K562 (cell line): Measurements from ENCODE around the gene NR1H2. TPM values are rescaled to one million over a fixed set of nuclear protein-coding genes. Genes with fewer than 3 reads are reported as not detected.

Experiments
- ATAC-seq: fragments of 200-7000 bp; cut with Tn5 transposase; 3 replicates; pipeline ENCODE4 v1.9.1; 2020; ENCODE audit warnings: moderate library complexity
- BruUV-seq: library from RNA; stranded (reverse); fragments of 400-500 nt; replicated peaks from 2 replicates; lab custom pipeline; 2021; lab: Mats Ljungman, UMichigan
- CTCF ChIA-PET: fragments of 300-600 bp; formaldehyde crosslinking; extraction: SDS; loops from one replicate; lab custom pipeline; 2021; ENCODE audit warnings: low intra/inter-chr PET ratio; lab: Yijun Ruan, JAX
- POLR2A ChIA-PET: fragments of 300-600, 350-650 bp; sonication (Branson Sonifier 250); formaldehyde crosslinking; extraction: SDS; loops from one replicate; lab custom pipeline; 2021; ENCODE audit warnings: antibody characterized with exemption, inconsistent platforms; lab: Yijun Ruan, JAX
- DNase-seq, 4 experiments: peaks; one replicate each; pipeline versions ENCODE4 v3.0.0 to v3.0.0-alpha.2; 2011 to 2018; ENCODE audit warnings: low spot score in 3 of 4, mixed read lengths in 3 of 4; ENCODE audit errors: extremely low read depth in 1 of 4
- FAIRE-seq: peaks from 2 replicates; lab custom pipeline; 2011; peaks lifted over from hg19 to GRCh38; lab: Jason Lieb, UNC
- H2AFZ ChIP-seq: 2 replicates; pipeline ENCODE4 v1.6.0; 2011; ENCODE audit warnings: low read depth, low read length, control low read depth, inconsistent platforms
- H3K27ac ChIP-seq: fragments of 200-600 bp; 3 replicates; pipeline ENCODE4 v1.8.0; 2011; ENCODE audit warnings: low read depth, mild to moderate bottlenecking, control low read depth, inconsistent platforms, low read length, moderate library complexity, mixed read lengths; ENCODE audit errors: extremely low read depth
- H3K27me3 ChIP-seq, 2 experiments: fragments of 300-600 bp in 1 of 2; 2 replicates in 1 of 2; 3 replicates in 1 of 2; pipeline versions ENCODE4 v1.6.0 to v1.8.0; 2011; ENCODE audit warnings: inconsistent platforms in 2 of 2, low read length in 2 of 2, mild to moderate bottlenecking in 1 of 2, mixed read lengths in 1 of 2, moderate library complexity in 1 of 2; ENCODE audit not compliant: control insufficient read depth in 2 of 2, insufficient read depth in 2 of 2
- H3K36me3 ChIP-seq: fragments of 300-600 bp; 3 replicates; pipeline ENCODE4 v1.8.0; 2011; ENCODE audit warnings: mild to moderate bottlenecking, low read length, inconsistent platforms; ENCODE audit not compliant: control insufficient read depth, insufficient read depth
- H3K4me1 ChIP-seq, 2 experiments: fragments of 200-600 bp in 1 of 2; replicated peaks in 1 of 2; 2 replicates in 1 of 2; 3 replicates in 1 of 2; pipeline versions ENCODE4 v1.5.1 to v1.8.0; 2011; ENCODE audit warnings: inconsistent platforms in 2 of 2, low read length in 2 of 2, mild to moderate bottlenecking in 1 of 2, mixed read lengths in 1 of 2, moderate library complexity in 1 of 2; ENCODE audit not compliant: control insufficient read depth in 2 of 2, insufficient read depth in 2 of 2
- H3K4me2 ChIP-seq: 2 replicates; pipeline ENCODE4 v1.6.1; 2011; ENCODE audit warnings: low read length, control low read depth, inconsistent platforms, mixed read lengths; ENCODE audit not compliant: insufficient read depth
- H3K4me3 ChIP-seq: fragments of 200-600 bp; sonication (generic), shearing (Covaris generic); 2 replicates; pipeline ENCODE4 v1.5.1; 2016; ENCODE audit warnings: control low read depth, inconsistent platforms
- H3K79me2 ChIP-seq: fragments of 200-600 bp; 3 replicates; pipeline ENCODE4 v1.8.0; 2011; ENCODE audit warnings: low read length, inconsistent platforms; ENCODE audit not compliant: control insufficient read depth, insufficient read depth
- H3K9ac ChIP-seq, 2 experiments: 2 replicates each; pipeline versions ENCODE4 v1.6.0 to v1.6.1; 2011; ENCODE audit warnings: low read depth in 2 of 2, low read length in 2 of 2, control low read depth in 1 of 2, inconsistent platforms in 1 of 2, mild to moderate bottlenecking in 1 of 2, mixed read lengths in 1 of 2; ENCODE audit not compliant: insufficient read depth in 1 of 2
- H3K9me1 ChIP-seq: one replicate; pipeline ENCODE4 v1.6.0; 2011; ENCODE audit warnings: inconsistent platforms, mild to moderate bottlenecking, low read length, moderate library complexity; ENCODE audit not compliant: control insufficient read depth, insufficient read depth
- H3K9me3 ChIP-seq: replicated peaks from 2 replicates; pipeline ENCODE4 v1.5.1; 2011; ENCODE audit warnings: low read depth, low read length, inconsistent platforms; ENCODE audit not compliant: control insufficient read depth, insufficient read depth
- H4K20me1 ChIP-seq: replicated peaks from 2 replicates; pipeline ENCODE4 v1.6.1; 2011; ENCODE audit warnings: low read length, inconsistent platforms, mixed read lengths; ENCODE audit not compliant: control insufficient read depth, insufficient read depth
- ARID2 ChIP-seq: fragments of 450-650 bp; IDR thresholded peaks from 2 replicates; pipeline ENCODE4 v1.6.1; 2017; ENCODE audit warnings: antibody characterized with exemption, mild to moderate bottlenecking
- MAX ChIP-seq: sonication (generic); formaldehyde crosslinking; IDR thresholded peaks from 2 replicates; pipeline ENCODE4 v1.9.0; 2022; ENCODE audit warnings: mild to moderate bottlenecking, missing genetic modification reagents
- MNT ChIP-seq, 2 experiments: fragments of 450-650 bp; conservative IDR thresholded peaks; 2 replicates each; pipeline ENCODE4 v1.6.1; 2017; ENCODE audit warnings: mild to moderate bottlenecking in 2 of 2, moderate library complexity in 2 of 2
- PKNOX1 ChIP-seq: fragments of 450-650 bp; IDR thresholded peaks from 2 replicates; pipeline ENCODE4 v1.6.1; 2016
- POLR2G ChIP-seq: fragments of 200-400 bp; formaldehyde crosslinking; IDR thresholded peaks from 2 replicates; pipeline ENCODE4 v1.6.1; 2017; ENCODE audit warnings: low read depth, mild to moderate bottlenecking, antibody characterized with exemption, low read length, moderate library complexity
- RBFOX2 ChIP-seq: fragments of 200-400 bp; formaldehyde crosslinking; IDR thresholded peaks from 2 replicates; pipeline ENCODE4 v1.6.1; 2017; ENCODE audit warnings: low read depth, mild to moderate bottlenecking, low read length, moderate library complexity
- RBM22 ChIP-seq: fragments of 200-400 bp; formaldehyde crosslinking; IDR thresholded peaks from 2 replicates; pipeline ENCODE4 v1.6.1; 2018; ENCODE audit warnings: low read length, low read depth; ENCODE audit not compliant: poor library complexity, severe bottlenecking
- YBX1 ChIP-seq: fragments of 450-650 bp; IDR thresholded peaks from 2 replicates; pipeline ENCODE4 v1.7.1; 2016; ENCODE audit warnings: mild to moderate bottlenecking
- ZBTB33 ChIP-seq: sonication (generic); formaldehyde crosslinking; IDR thresholded peaks from 2 replicates; pipeline ENCODE4 v1.8.1; 2023; ENCODE audit warnings: mild to moderate bottlenecking, missing genetic modification reagents
- ZNF511 ChIP-seq: sonication (generic); formaldehyde crosslinking; IDR thresholded peaks from 2 replicates; pipeline ENCODE4 v1.8.0; 2022; ENCODE audit warnings: mild to moderate bottlenecking, missing genetic modification reagents
- WGBS: fragments of 100-300 bp; shearing (Covaris generic); methylation state at CpG from one replicate; pipeline ENCODE4 v1.1.6; 2016; ENCODE audit warnings: low coverage, mixed read lengths; ENCODE audit not compliant: insufficient coverage; ENCODE audit errors: missing lambda C conversion rate; 5-methylcytosine and 5-hydroxymethylcytosine counted together
- in situ Hi-C: fragments of 300-500 bp; cut with MboI; formaldehyde crosslinking; loops from 4 replicates; pipeline ENCODE4 v1.15.0; 2018; ENCODE audit warnings: inconsistent platforms, mixed read lengths
- intact Hi-C: fragments of 100-400 bp; cut with micrococcal nuclease; formaldehyde crosslinking; loops from 2 replicates; pipeline ENCODE4 v1.14.2; 2022
- polyA plus RNA-seq, 8 experiments: library from polyadenylated mRNA; depleted of rRNA in 4 of 8; stranded (reverse) in 5 of 8; unstranded in 3 of 8; fragments of >200 nt; fragmentation: Nextera tagmentation in 2 of 8; fragmentation: Illumina TruSeq in 1 of 8; extraction: Ambion mirVana in 2 of 8; extraction: Trizol in 1 of 8; gene quantifications; 2 replicates each; pipeline versions ENCODE4 v1.2.1 to v1.2.3, GENCODE V29; 2011 to 2014; ENCODE audit warnings: inconsistent platforms in 1 of 8, missing spikeins in 1 of 8
- total RNA-seq, 7 experiments: library from RNA; depleted of rRNA in 6 of 7; stranded (reverse); fragments of >200 nt in 6 of 7; fragmentation: Illumina TruSeq in 2 of 7; extraction: Trizol in 2 of 7; gene quantifications; 2 replicates each; pipeline versions ENCODE4 v1.2.1 to v1.2.3, GENCODE V29; 2011 to 2021; ENCODE audit warnings: low replicate concordance in 1 of 7

NR1H2 gene
- total and polyA plus RNA-seq, 9 of the 15 experiments (the other 6 are each of a cell fraction or from before 2014, with no cell fraction given), result 0.11 to 73.8 (median 24.0) TPM

- TF ChIP-seq MNT (conservative IDR thresholded peaks at IDR 0.05) (peak in 1 of 2 experiments; percentile 63; a peak in 1 of 4 replicates), PKNOX1 (peak; percentile 11; the same call in 1 of the 2 replicates), YBX1 (no peak)
- TF ChIP-seq, all 486 proteins: peak for 26
Measured at GRCh38 chr19:50377517-50377916, 1.3 kb downstream of the NR1H2 start (continued).

GRCh38 chr19:50378169-50378862 lies 2.1 kb downstream of the NR1H2 start:
- Histone ChIP-seq H3K36me3 (peaks cover 59% of the 10 kb centered on the region; the same call in 2 of the 3 replicates), H3K27me3 (no peaks in the 10 kb centered on the region), H3K9ac (peak overlapping the region; percentile 69 to 86), H3K4me2 (peak overlapping the region; percentile 86), H2AFZ (no peak overlapping the region), H3K9me1 (no peaks in the 10 kb centered on the region), H3K27ac (peak overlapping the region; percentile 77; the same call in 2 of the 3 replicates), H3K9me3 (no peaks in the 10 kb centered on the region), H3K4me3 (peak overlapping the region; percentile 43; the same call in 1 of the 2 replicates), H3K4me1 (peaks cover 24 to 62% of the 10 kb centered on the region in 2 experiments), H3K79me2 (peaks cover 29% of the 10 kb centered on the region)
- WGBS, result 90% methylated on average over 33 of the region's 36 CpGs
- in situ Hi-C loops (no loop called here), intact Hi-C loops (loop anchor here (5.0 kb wide), 1 partner anchor 279 kb away; no protein-coding TSS in a partner anchor)
- ChIA-PET CTCF (no interaction called here), POLR2A (interaction anchor here (0.6 to 1.1 kb wide), 3 partner anchors 41 to 72 kb away, joined by 3 to 4 read pairs (median 3); partner anchors contain the start of gene KCNC3)
- DNase-seq (peak in 1 of 4 experiments; percentile 9), FAIRE-seq (no peak), ATAC-seq (no peak)
- no peak for TF ChIP-seq ARID2
- TF ChIP-seq RBFOX2, result peak; percentile 74
- 0 out of 2 replicates have a peak, but pooled peaks have one; percentile 22 for TF ChIP-seq ZNF511 (CRISPR knock-in tag)
- peak; percentile 88 for TF ChIP-seq ZBTB33 (CRISPR knock-in tag)
- peak; percentile 49 for TF ChIP-seq POLR2G
- no peak for TF ChIP-seq RBM22
- TF ChIP-seq MAX, result peak; percentile 33; the same call in 1 of the 2 replicates
- TF ChIP-seq, all 486 proteins: peak for 5
- H4K20me1 ChIP-seq, result peaks cover 2% of the 10 kb centered on the region
- TSS peak; percentile 16 for BruUV-seq
